GM12892 (cell line): ENCODE data around the gene HTR6.

Source experiments
- POLR2A ChIP-seq: IDR thresholded peaks from 2 replicates; pipeline ENCODE4 v1.6.1; 2011; ENCODE audit warnings: low read depth, low read length, control low read depth
- POLR2AphosphoS5 ChIP-seq: IDR thresholded peaks from 2 replicates; pipeline ENCODE4 v1.6.1; 2011; ENCODE audit warnings: low read depth, low read length, control low read depth
- TAF1 ChIP-seq: IDR thresholded peaks from 2 replicates; pipeline ENCODE4 v1.6.1; 2011; ENCODE audit warnings: low read depth, mild to moderate bottlenecking, control low read depth, low read length, borderline replicate concordance

DNA sequence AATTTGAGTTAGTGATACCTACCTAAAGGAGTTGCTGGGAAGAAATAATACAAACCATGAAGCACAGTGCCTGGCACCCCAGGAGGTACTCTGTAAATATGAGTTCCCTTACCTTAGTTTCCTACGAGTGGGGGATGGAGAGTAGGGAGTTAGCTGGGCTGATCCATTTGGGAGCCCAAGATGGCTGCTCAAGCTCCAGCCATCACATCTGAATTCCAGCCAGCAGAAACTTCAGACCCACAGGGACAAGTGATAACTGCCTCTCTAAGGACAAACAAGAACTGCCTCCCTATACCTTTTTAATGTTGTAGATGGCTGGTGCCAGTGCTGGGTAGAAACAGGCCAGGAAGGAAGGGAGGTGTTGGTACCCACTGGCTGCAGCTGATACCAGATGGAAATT, 22.7 kb downstream of the HTR6 start:
- TF ChIP-seq POLR2A (no peak), POLR2AphosphoS5 (no peak), TAF1 (no peak)
